ENCODE results near the gene NSUN7.

DNA sequence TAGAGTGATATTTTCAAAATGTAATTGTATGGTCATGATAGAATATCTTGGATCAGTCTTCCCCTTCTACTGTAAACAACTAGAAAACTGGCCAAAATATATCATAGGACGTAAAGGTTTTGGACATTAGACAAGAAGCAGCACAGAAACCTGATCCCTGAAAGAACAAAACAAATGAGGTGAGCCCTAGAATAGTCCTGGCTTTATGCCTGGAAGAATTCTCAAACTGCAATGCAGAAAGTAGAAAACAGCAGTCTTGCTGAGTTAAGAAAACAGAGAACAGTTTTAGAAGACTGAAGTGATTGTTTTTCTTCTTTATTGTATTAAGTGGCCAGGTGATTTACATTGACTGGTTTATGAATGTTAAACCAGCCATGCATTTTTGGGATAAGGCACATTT lies 19.5 kb downstream of the NSUN7 start:
- TF ChIP-seq SUZ12 (IDR thresholded peaks at IDR 0.05) (no peak), SP1 (IDR thresholded peaks at IDR 0.05) (no peak), HDGF (IDR thresholded peaks at IDR 0.05; ENCODE audit: borderline replicate concordance) (no peak), L3MBTL2 (conservative IDR thresholded peaks at IDR 0.05) (no peak)
